GM21528 (cell line): ENCODE measurements around the gene PSMD5.

Experiments
- ATAC-seq: cut with Tn5 transposase; IDR thresholded peaks from one replicate; pipeline ENCODE4 v1.9.1; 2021; ENCODE audit warnings: mild to moderate bottlenecking, moderate library complexity; ENCODE audit not compliant: unreplicated experiment, low FRiP score

Gene PSMD5

GRCh38 chr9:120768247-120768646 lies 74.5 kb downstream of the PSMD5 start:
- ATAC-seq: no peak

DNA sequence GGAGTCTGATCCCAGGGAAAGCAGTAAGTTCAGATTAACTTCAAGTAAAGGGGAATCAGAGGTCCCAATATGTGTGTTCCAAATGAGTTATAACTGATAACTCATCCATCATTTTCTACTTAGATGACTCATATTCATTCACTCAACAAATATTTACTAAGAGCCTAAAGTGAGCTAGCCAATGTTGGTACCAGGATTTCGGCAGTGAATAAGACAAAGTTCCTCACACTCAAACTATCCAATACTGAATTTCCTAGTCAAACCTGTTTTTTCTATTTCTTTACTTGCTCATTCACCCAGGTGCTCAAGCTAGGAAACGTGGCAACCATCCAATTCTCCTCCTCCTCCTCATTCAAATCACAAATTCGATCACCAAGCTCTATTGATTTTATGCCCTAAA lies 75.3 kb downstream of the PSMD5 start:
- ATAC-seq: no peak
